Right lobe of liver (tissue), 6 donors: ENCODE measurements around the gene LIN52. TPM values are rescaled to one million over a fixed set of nuclear protein-coding genes. Genes with fewer than 3 reads are reported as not detected.

Experiments used
- ATAC-seq, 4 donors: fragments of 200-7000 bp; cut with Tn5 transposase; one replicate each; pipeline ENCODE4 v1.9.1; 2020; ENCODE audit warnings: mild to moderate bottlenecking in 4 of 4, moderate library complexity in 4 of 4
- DNase-seq, 3 donors: peaks; one replicate each; pipeline ENCODE4 v3.0.0-alpha.2; 2020
- H3K27ac ChIP-seq, 3 donors: fragments of 200-600 bp; one replicate each; pipeline ENCODE4 v1.8.0; 2022
- H3K27me3 ChIP-seq, 2 donors: fragments of 200-600 bp; one replicate each; pipeline ENCODE4 v1.8.0; 2022
- H3K36me3 ChIP-seq, 4 donors: fragments of 200-600 bp; sonication (generic) in 1 of 4; one replicate each; pipeline versions ENCODE4 v1.5.1 to v1.8.0; 2017 to 2022; ENCODE audit warnings: control low read depth in 1 of 4
- H3K4me1 ChIP-seq, 4 donors: fragments of 200-600 bp; sonication (generic) in 1 of 4; one replicate each; pipeline versions ENCODE4 v1.5.1 to v1.8.0; 2017 to 2022; ENCODE audit warnings: control low read depth in 1 of 4
- H3K4me3 ChIP-seq, 3 donors: fragments of 200-600 bp; one replicate each; pipeline ENCODE4 v1.8.0; 2022
- H3K9me3 ChIP-seq, 4 donors: fragments of 200-600 bp; sonication (generic) in 1 of 4; one replicate each; pipeline versions ENCODE4 v1.5.1 to v1.8.0; 2017 to 2022; ENCODE audit warnings: control low read depth in 1 of 4
- POLR2A ChIP-seq: fragments of 450-650 bp; IDR thresholded peaks from one replicate; pipeline ENCODE4 v1.6.1; 2017; ENCODE audit warnings: antibody characterized with exemption, mild to moderate bottlenecking
- WGBS: methylation state at CpG from one replicate; pipeline ENCODE4 v1.1.6; 2018; ENCODE audit warnings: low coverage, low lambda C conversion rate; ENCODE audit not compliant: insufficient coverage; ENCODE audit errors: missing lambda C conversion rate; 5-methylcytosine and 5-hydroxymethylcytosine counted together
- intact Hi-C, 2 donors: fragments of 100-400 bp; cut with DNase I; formaldehyde crosslinking; loops; one replicate each; pipeline versions ENCODE4 v1.11.2 to v1.14.1; 2022
- total RNA-seq, 6 experiments: library from RNA; depleted of rRNA in 2 of 6; stranded (reverse); fragments of >200 nt in 2 of 6; fragmentation: NEBNext Ultra II Directional in 3 of 6; extraction: Animal tissue kit (Norgen Biotek cat#: 25700) in 3 of 6; gene quantifications; one replicate each; pipeline versions ENCODE4 v1.1.0 to v1.2.4, GENCODE V29; 2016 to 2023
- TF ChIP-seq, protein P1 (sequence below), 4 donors: fragments of 200-600 bp in 3 of 4; fragments of 450-650 bp in 1 of 4; IDR thresholded peaks; one replicate each; pipeline versions ENCODE4 v1.5.1 to v1.8.0; 2016 to 2022; ENCODE audit warnings: antibody characterized with exemption in 4 of 4, mild to moderate bottlenecking in 2 of 4
- donor health status: DM: no; HTN: yes; CAD: no.
- donor health status: DM: no; HTN: no; CAD: no.
- donor health status: DM: no; HTN: no; CAD: no.
- donor health status: DM: no; HTN: yes; CAD: no.
- donor health status: DM: no; HTN: yes; CAD: no.

LIN52 gene
- total RNA-seq, 6 experiments from 2014 or later: 2.3 to 59.5 (median 4.8) TPM

GRCh38 chr14:74242780-74243042, 158.0 kb downstream of the LIN52 start:
- H3K4me3 ChIP-seq: no peak overlapping the region
- H3K9me3 ChIP-seq: no peaks in the 10 kb centered on the region
- peaks cover 0 to 23% (median 9%) of the 10 kb centered on the region in 4 donors for H3K4me1 ChIP-seq
- no peak overlapping the region for H3K27ac ChIP-seq
- intact Hi-C loops: no loop called here
- H3K36me3 ChIP-seq: no peaks in the 10 kb centered on the region
- no peak for TF ChIP-seq POLR2A
- DNase-seq (no peak), ATAC-seq (no peak)
- H3K27me3 ChIP-seq: peaks cover 23 to 30% of the 10 kb centered on the region in 2 donors
- 34% methylated on average over 4 of the region's 4 CpGs for WGBS

GRCh38 chr14:74243051-74243450, 158.3 kb downstream of the LIN52 start:
- ATAC-seq (no peak), DNase-seq (no peak)
- no peaks in the 10 kb centered on the region for H3K36me3 ChIP-seq
- intact Hi-C loops: no loop called here
- H3K9me3 ChIP-seq: no peaks in the 10 kb centered on the region
- peaks cover 0 to 23% (median 9%) of the 10 kb centered on the region in 4 donors for H3K4me1 ChIP-seq
- H3K27ac ChIP-seq: no peak overlapping the region
- peaks cover 23 to 30% of the 10 kb centered on the region in 2 donors for H3K27me3 ChIP-seq
- TF ChIP-seq, protein P1, sequence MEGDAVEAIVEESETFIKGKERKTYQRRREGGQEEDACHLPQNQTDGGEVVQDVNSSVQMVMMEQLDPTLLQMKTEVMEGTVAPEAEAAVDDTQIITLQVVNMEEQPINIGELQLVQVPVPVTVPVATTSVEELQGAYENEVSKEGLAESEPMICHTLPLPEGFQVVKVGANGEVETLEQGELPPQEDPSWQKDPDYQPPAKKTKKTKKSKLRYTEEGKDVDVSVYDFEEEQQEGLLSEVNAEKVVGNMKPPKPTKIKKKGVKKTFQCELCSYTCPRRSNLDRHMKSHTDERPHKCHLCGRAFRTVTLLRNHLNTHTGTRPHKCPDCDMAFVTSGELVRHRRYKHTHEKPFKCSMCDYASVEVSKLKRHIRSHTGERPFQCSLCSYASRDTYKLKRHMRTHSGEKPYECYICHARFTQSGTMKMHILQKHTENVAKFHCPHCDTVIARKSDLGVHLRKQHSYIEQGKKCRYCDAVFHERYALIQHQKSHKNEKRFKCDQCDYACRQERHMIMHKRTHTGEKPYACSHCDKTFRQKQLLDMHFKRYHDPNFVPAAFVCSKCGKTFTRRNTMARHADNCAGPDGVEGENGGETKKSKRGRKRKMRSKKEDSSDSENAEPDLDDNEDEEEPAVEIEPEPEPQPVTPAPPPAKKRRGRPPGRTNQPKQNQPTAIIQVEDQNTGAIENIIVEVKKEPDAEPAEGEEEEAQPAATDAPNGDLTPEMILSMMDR (IDR thresholded peaks at IDR 0.05): no peak
- TF ChIP-seq POLR2A: no peak
- 25% methylated on average over 5 of the region's 5 CpGs for WGBS
- no peak overlapping the region for H3K4me3 ChIP-seq

DNA sequence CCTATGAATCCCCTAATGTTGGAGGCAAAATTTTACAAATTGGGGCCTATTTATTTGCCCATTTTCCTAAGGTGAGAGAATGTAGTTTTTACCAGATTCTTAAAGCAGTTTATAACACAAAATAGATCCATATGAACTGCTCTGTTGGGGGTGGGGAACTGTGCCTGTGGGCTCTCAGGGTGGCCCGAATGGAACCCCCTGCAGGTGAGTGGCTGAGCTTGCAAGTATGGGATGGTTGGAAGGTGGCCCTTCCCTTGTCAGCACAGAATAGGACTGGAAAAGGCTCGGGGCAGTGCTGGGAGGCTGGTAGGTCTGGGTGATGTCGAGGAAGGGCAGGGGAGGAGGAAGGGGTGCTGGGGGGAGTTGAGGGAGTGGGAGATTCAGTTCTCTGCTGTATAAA, 159.4 kb downstream of the LIN52 start:
- Histone ChIP-seq H3K36me3 (no peaks in the 10 kb centered on the region), H3K27ac (no peak overlapping the region), H3K27me3 (peaks cover 21 to 30% of the 10 kb centered on the region in 2 donors), H3K4me1 (peaks cover 0 to 23% (median 9%) of the 10 kb centered on the region in 4 donors), H3K4me3 (no peak overlapping the region), H3K9me3 (no peaks in the 10 kb centered on the region)
- DNase-seq (no peak), ATAC-seq (no peak)
- TF ChIP-seq, protein P1 (IDR thresholded peaks at IDR 0.05): no peak
- TF ChIP-seq POLR2A: no peak
- intact Hi-C loops: no loop called here
- WGBS: 15% methylated on average over 1 of the region's 3 CpGs

- H3K4me1 ChIP-seq: peaks cover 0 to 18% (median 7%) of the 10 kb centered on the region in 4 donors
- WGBS: 80% methylated on average over 3 of the region's 7 CpGs
- no peak overlapping the region for H3K27ac ChIP-seq
- no peaks in the 10 kb centered on the region for H3K9me3 ChIP-seq
- ATAC-seq (no peak), DNase-seq (no peak)
- H3K4me3 ChIP-seq: no peak overlapping the region
- intact Hi-C loops: loop anchor here in 1 of 2 donors (5.0 kb wide), 1 partner anchor 133 kb away; no protein-coding TSS in a partner anchor
- peaks cover 13 to 29% of the 10 kb centered on the region in 2 donors for H3K27me3 ChIP-seq
- no peaks in the 10 kb centered on the region for H3K36me3 ChIP-seq
- TF ChIP-seq POLR2A: no peak
- TF ChIP-seq, protein P1 (IDR thresholded peaks at IDR 0.05): no peak
These were observed 160.5 kb downstream of the LIN52 start for GRCh38 chr14:74245292-74245691.

- peaks cover 0 to 5% (median under 1%) of the 10 kb centered on the region in 4 donors for H3K4me1 ChIP-seq
- no peaks in the 10 kb centered on the region for H3K9me3 ChIP-seq
- H3K27ac ChIP-seq: no peak overlapping the region
- no peak overlapping the region for H3K4me3 ChIP-seq
- H3K27me3 ChIP-seq: peaks cover 2 to 17% of the 10 kb centered on the region in 2 donors
- intact Hi-C loops: loop anchor here in 1 of 2 donors (5.0 kb wide), 1 partner anchor 134 kb away; no protein-coding TSS in a partner anchor
- DNase-seq: no peak
- no peaks in the 10 kb centered on the region for H3K36me3 ChIP-seq
- ATAC-seq: no peak
- TF ChIP-seq, protein P1 (IDR thresholded peaks at IDR 0.05): no peak
- no peak for TF ChIP-seq POLR2A
- WGBS: 79% methylated on average over 6 of the region's 8 CpGs
These were observed 161.8 kb downstream of the LIN52 start for GRCh38 chr14:74246542-74246941.
